Cardiac atrium fibroblast (primary cell): Measurements from ENCODE around the gene PLEKHH1. TPM values are rescaled to one million over a fixed set of nuclear protein-coding genes. Genes with fewer than 3 reads are reported as not detected.

Source experiments
- total RNA-seq: library from RNA; depleted of rRNA; stranded (reverse); fragments of >200 nt; gene quantifications from 2 replicates; pipeline ENCODE4 v1.2.3, GENCODE V29; 2015

PLEKHH1 gene
- under 0.01 TPM in 1 of 2 replicates, not detected in the other for total RNA-seq

DNA sequence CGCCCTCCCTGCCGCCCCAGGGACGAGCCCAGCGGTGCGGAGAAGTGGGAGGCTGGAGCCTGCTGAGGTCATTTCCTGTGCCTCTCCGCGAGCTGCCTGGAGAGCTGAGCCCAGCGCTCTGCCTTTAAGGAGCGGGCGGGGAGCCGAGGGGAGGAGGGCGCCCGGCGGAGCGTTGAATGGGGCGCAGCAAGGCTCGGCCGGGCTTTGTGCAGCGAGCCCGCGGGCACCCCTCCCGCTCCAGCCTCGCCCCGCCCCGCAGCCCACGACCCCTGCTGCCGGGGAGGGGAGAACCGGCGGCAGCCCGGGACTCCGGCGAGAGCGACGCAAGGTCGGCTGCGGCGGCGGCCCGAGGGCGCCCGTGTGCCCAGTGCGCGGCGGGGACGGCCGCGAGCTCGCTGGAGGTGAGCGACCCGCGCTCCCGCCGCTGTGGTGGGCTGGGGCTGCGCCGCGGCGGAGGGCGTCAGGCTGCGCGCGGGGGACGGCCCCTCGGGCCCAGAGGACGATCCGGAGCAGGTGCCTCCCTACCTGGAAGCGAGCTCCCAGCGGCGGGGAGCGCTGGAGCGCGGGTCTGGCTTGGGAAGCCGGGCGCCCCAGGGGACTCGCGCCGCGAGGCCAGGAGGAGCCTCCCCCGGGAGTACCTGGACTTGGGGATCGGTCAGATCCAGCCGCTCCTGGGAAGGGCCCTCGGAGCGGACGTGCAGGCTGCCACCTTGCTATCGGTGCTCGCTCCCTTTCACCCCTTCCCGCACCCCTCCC is at the start of gene PLEKHH1:
PLEKHH1 (plus strand) TSS at position 293 of the 756 bp plus-strand sequence. CDS start 8,578 bp downstream, outside the sequence.

GRCh38 chr14:67487937-67488893 is 44.9 kb upstream of the PLEKHH1 start, which contains the start of gene TMEM229B:
Gene TMEM229B (minus strand): TSS chr14:67488721. CDS start chr14:67473923, 14,798 bp downstream.

DNA sequence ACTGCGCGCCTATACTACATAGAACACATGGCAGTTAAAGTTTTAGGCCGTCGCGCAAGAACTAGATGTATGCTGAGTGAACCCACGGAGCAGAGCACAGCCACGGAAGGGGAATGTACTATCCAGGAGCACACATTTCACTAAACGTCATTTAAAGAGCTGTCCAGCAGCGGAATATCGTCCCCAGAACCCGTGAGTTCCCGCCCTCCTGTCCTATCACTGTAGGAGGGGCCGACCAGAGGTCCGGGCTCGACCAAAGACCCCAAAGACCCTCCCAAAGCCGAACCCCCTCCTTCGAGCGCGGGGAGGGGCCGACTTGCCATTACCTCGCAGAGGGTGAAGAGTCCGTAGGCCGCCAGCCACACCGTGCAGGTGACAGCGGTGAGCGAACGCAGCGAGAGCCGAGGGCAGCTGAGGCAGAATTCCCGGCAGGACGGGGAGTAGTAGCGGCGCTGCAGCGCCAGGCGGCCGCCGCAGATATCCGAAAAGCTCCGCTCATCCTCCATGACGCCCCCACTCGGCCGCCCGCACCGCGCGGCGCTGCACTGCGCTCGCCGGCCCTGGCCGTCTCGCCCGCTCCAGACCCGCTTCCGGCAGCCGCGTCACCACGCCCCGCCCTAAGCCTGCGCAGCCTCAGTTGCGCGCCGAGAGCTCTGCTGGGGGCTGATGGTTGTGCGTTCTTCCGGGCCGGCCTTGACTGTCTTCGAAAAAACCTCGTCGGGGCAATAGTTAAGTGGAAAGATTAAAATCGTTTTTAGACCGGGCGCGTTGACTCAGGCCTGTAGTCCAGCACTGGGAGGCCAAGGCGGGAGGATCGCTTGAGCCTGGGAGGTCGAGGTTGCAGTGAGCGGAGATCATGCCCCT is 66.8 kb downstream of the PLEKHH1 start, which contains the start of gene PIGH:
PIGH (minus strand) TSS at position 571 of the 864 bp plus-strand sequence; CDS start at position 506, 65 bp downstream.

DNA sequence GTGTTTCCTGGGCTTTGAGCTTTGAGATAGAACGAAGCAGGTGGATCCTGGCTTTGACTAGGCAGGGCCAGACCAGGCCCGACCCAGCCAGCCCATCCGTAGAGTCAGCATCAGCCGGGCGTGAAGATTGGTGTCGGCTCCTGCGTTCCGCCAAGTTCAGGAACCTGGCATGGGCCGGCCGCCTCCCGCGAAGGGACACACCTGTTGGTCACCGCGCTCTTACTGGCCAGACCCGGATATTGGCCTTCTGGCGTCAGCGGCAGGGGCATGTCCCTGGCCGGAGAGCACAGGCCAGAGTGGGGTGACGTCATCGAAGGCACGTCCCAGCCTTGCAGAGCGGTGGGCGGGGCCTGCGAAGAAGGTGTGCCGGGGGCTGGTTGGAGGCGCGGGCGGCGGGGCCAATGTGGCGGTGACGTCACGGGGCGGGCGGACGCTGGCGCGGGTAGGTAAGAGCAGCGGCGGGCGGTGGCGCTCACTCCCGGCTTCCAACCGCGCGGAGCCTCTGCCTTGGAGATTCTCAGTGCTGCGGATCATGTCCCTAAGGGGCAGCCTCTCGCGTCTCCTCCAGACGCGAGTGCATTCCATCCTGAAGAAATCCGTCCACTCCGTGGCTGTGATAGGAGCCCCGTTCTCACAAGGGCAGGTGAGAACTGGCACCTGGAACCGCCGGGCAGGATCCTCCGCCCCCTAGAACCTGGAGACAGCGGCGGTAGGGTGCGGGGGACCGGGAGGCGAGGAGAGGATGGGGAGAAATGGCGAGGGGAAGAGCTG is 86.5 kb downstream of the PLEKHH1 start, which contains the start of gene ARG2:
ARG2 (plus strand) TSS at position 475 of the 771 bp plus-strand sequence; CDS start at position 533, 58 bp downstream.

Other genes starting within 250 kb of the PLEKHH1 start
- gene ATP6V1D, start 173.5 kb upstream of the PLEKHH1 start, total RNA-seq, result 74.2 and 92.5 TPM in 2 replicates
- 94.1 and 111 TPM in 2 replicates for gene EIF2S1, start 173.0 kb upstream of the PLEKHH1 start, total RNA-seq
- 1.8 and 3.9 TPM in 2 replicates for gene PLEK2, start 121.1 kb upstream of the PLEKHH1 start, total RNA-seq
- gene TMEM229B, start 44.6 kb upstream of the PLEKHH1 start, total RNA-seq, result 3.6 TPM in 1 of 2 replicates, not detected in the other
- 24.6 and 24.9 TPM in 2 replicates for gene PIGH, start 67.0 kb downstream of the PLEKHH1 start, total RNA-seq
- gene ARG2, start 86.6 kb downstream of the PLEKHH1 start, total RNA-seq, result 2.0 and 2.8 TPM in 2 replicates
- gene VTI1B, start 141.3 kb downstream of the PLEKHH1 start, total RNA-seq, result 47.5 and 53.1 TPM in 2 replicates
- gene RDH11, start 162.5 kb downstream of the PLEKHH1 start, total RNA-seq, result 78.9 and 112 TPM in 2 replicates
- gene RDH12, start 168.6 kb downstream of the PLEKHH1 start, total RNA-seq, result not detected in 2 replicates